Measurements from ENCODE around the gene DUSP2.

DNA sequence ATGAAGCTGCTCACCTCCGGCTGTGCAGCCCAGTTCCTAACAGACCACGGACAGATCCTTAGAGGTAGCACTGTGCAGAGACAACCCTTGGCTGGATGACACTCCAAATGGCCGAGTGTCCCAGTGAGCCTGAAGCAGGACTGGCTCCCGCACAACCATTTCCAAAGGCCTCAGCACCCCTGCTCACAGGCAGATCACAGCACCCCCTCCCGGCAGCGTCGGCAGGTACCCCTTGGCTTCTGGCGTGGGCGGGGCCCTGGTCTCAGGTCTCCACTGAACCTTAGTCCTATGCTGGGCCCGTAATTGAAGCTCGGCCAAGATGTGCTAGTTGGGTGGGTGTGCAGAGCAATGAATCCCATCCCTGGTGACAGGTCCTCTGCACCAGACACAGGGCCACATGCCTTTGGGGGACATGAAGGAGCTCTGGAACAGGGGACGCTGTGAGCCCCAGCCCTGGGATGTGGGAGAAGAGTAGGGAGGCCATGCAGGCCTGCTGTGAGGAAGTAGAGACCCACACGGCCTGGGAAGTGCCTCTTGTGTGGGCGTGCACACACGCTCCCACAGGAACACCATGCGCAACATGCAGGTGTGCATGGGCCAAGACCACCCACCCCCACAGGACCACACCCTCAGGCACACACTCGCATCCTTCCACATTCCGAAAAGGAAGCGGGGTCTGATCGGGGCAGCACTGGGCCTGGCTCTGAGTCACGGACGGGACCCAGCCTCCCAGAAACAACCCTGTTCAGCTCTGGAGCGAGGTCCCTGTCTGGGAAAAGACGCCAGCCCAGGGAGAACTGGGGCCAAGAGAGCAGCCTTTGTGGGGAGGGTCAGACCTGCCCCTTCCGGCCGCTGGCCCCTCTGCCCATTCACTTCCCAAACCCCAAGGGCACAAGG is 2.8 kb downstream of the DUSP2 start:
- TF ChIP-seq SIN3A (IDR thresholded peaks at IDR 0.05; ENCODE audit: borderline replicate concordance, insufficient read depth, low read length) (no peak), POLR2AphosphoS5 (IDR thresholded peaks at IDR 0.05; ENCODE audit: low read depth, low read length) (no peak)
